Naive thymus-derived CD4-positive, alpha-beta T cell (primary cell): ENCODE results near the gene POTEJ. TPM values are rescaled to one million over a fixed set of nuclear protein-coding genes. Genes with fewer than 3 reads are reported as not detected.
A peak's percentile ranks its signal among the peaks of the same experiment; 100 is the strongest.
"Not testable (repeated sequence)": the region's sequence is repeated elsewhere in the genome, so short reads cannot be mapped to it uniquely, and the experiment has no call there.

Experiments used
- ATAC-seq: fragments of 150-1000 bp; cut with Tn5 transposase; 2 replicates; pipeline ENCODE4 v1.10.0; 2021; ENCODE audit warnings: mild to moderate bottlenecking, moderate library complexity
- CTCF ChIA-PET: fragments of 350-600 bp; sonication (Branson Sonifier 250); formaldehyde crosslinking; loops from one replicate; lab custom pipeline; 2021; ENCODE audit warnings: antibody characterized with exemption; lab: Charles Lee
- POLR2A ChIA-PET: fragments of 350-600 bp; sonication (Branson Sonifier 250); formaldehyde crosslinking; loops from one replicate; lab custom pipeline; 2021; ENCODE audit warnings: antibody characterized with exemption, inconsistent platforms; lab: Charles Lee
- DNase-seq, 9 donors: peaks; one replicate each; pipeline versions ENCODE4 v3.0.0 to v3.0.0-alpha.2; 2020 to 2022; ENCODE audit warnings: mixed read lengths in 1 of 9
- H3K27ac ChIP-seq: one replicate; pipeline ENCODE4 v1.7.0; 2013; ENCODE audit warnings: mild to moderate bottlenecking, low read depth, low read length, moderate library complexity
- H3K27me3 ChIP-seq, 2 donors: one replicate each; pipeline ENCODE4 v1.7.0; 2013; ENCODE audit warnings: low read length in 2 of 2, mild to moderate bottlenecking in 2 of 2, moderate library complexity in 2 of 2; ENCODE audit not compliant: control insufficient read depth in 2 of 2, insufficient read depth in 2 of 2
- H3K36me3 ChIP-seq, 3 experiments: 1 replicate in 2 of 3; 2 replicates in 1 of 3; pipeline ENCODE4 v1.7.0; 2013; ENCODE audit warnings: low read length in 3 of 3, mild to moderate bottlenecking in 3 of 3, moderate library complexity in 1 of 3; ENCODE audit not compliant: insufficient read depth in 3 of 3, control insufficient read depth in 2 of 3
- H3K4me1 ChIP-seq, 2 donors: one replicate each; pipeline ENCODE4 v1.7.0; 2013; ENCODE audit warnings: low read length in 2 of 2, mild to moderate bottlenecking in 2 of 2, moderate library complexity in 1 of 2; ENCODE audit not compliant: control insufficient read depth in 2 of 2, insufficient read depth in 2 of 2
- H3K4me3 ChIP-seq: 2 replicates; pipeline ENCODE4 v1.7.0; 2013; ENCODE audit warnings: mild to moderate bottlenecking, low read length
- H3K9me3 ChIP-seq, 3 experiments: 1 replicate in 2 of 3; 2 replicates in 1 of 3; pipeline ENCODE4 v1.7.0; 2013; ENCODE audit warnings: low read length in 3 of 3; ENCODE audit not compliant: control insufficient read depth in 2 of 3
- H3K27ac Mint-ChIP-seq, 9 donors: one replicate each; pipeline ENCODE4 v1.8.0; 2020 to 2022; ENCODE audit warnings: mixed read lengths in 9 of 9, mild to moderate bottlenecking in 8 of 9, moderate library complexity in 5 of 9, inconsistent platforms in 2 of 9
- H3K27me3 Mint-ChIP-seq, 5 donors: one replicate each; pipeline ENCODE4 v1.8.0; 2021 to 2022; ENCODE audit warnings: mixed read lengths in 5 of 5, mild to moderate bottlenecking in 1 of 5
- H3K36me3 Mint-ChIP-seq, 5 donors: one replicate each; pipeline ENCODE4 v1.8.0; 2020 to 2022; ENCODE audit warnings: mixed read lengths in 5 of 5, mild to moderate bottlenecking in 3 of 5, inconsistent platforms in 1 of 5
- H3K4me1 Mint-ChIP-seq, 7 donors: one replicate each; pipeline ENCODE4 v1.8.0; 2020 to 2022; ENCODE audit warnings: mixed read lengths in 7 of 7, mild to moderate bottlenecking in 3 of 7, inconsistent platforms in 1 of 7
- H3K4me3 Mint-ChIP-seq, 10 donors: one replicate each; pipeline ENCODE4 v1.8.0; 2020 to 2022; ENCODE audit warnings: mild to moderate bottlenecking in 10 of 10, mixed read lengths in 10 of 10, moderate library complexity in 6 of 10, inconsistent platforms in 2 of 10
- H3K9me3 Mint-ChIP-seq, 11 donors: one replicate each; pipeline ENCODE4 v1.8.0; 2020 to 2022; ENCODE audit warnings: mixed read lengths in 11 of 11, mild to moderate bottlenecking in 4 of 11, inconsistent platforms in 1 of 11, moderate library complexity in 1 of 11
- intact Hi-C, 2 donors: fragments of 100-400 bp; cut with micrococcal nuclease; formaldehyde crosslinking; loops; one replicate each; pipeline ENCODE4 v1.15.1; 2023
- polyA plus RNA-seq, 2 donors: library from polyadenylated mRNA; unstranded; fragments of 300-500 nt; fragmentation: Illumina TruSeq; gene quantifications; one replicate each; pipeline ENCODE4 v1.2.3, GENCODE V29; 2021
- total RNA-seq, 6 experiments: library from RNA in 5 of 6; stranded (reverse) in 5 of 6; gene quantifications; 1 replicate in 5 of 6; 2 replicates in 1 of 6; pipeline ENCODE4 v1.2.3 and lab custom pipeline; 2021 to 2026

Gene POTEJ
- total and polyA plus RNA-seq, 7 experiments from 2014 or later, result not detected

GRCh38 chr2:130581491-130581890 is 29.7 kb upstream of the POTEJ start:
- ATAC-seq, H3K27me3 Mint-ChIP-seq, H3K4me3 Mint-ChIP-seq, DNase-seq, H3K4me1 Mint-ChIP-seq, H3K27ac ChIP-seq, H3K36me3 Mint-ChIP-seq, POLR2A ChIA-PET, H3K27ac Mint-ChIP-seq, intact Hi-C loops, H3K9me3 ChIP-seq, H3K27me3 ChIP-seq, H3K36me3 ChIP-seq, CTCF ChIA-PET, H3K9me3 Mint-ChIP-seq, H3K4me1 ChIP-seq, H3K4me3 ChIP-seq: not testable (repeated sequence)

GRCh38 chr2:130582970-130583369 is 28.3 kb upstream of the POTEJ start:
- H3K4me1 Mint-ChIP-seq, H3K27ac Mint-ChIP-seq, intact Hi-C loops, H3K27me3 ChIP-seq, H3K36me3 ChIP-seq, H3K36me3 Mint-ChIP-seq, H3K9me3 ChIP-seq, ATAC-seq, H3K27ac ChIP-seq, H3K4me3 ChIP-seq, POLR2A ChIA-PET, DNase-seq, H3K27me3 Mint-ChIP-seq, CTCF ChIA-PET, H3K4me3 Mint-ChIP-seq, H3K4me1 ChIP-seq, H3K9me3 Mint-ChIP-seq: not testable (repeated sequence)

DNA sequence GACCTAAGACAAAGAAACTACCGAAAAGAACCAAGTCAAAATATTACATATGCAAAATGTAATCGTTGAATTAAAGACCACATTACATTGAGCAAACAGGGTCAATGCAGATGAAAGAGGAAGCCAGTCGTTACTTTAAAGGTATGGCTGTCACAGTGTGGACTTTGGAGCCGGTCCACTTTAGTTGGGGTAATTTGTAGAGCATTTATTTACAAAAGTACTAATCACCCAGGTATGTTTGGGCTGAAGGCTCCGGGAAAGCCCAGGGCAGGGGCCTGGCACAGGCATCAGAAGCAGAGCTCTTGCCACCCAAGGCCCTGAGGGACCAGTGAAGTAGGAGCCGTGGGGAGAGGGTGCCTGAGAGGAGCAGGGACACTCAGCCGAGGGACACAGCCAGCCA is 27.7 kb upstream of the POTEJ start:
- H3K4me3 Mint-ChIP-seq, intact Hi-C loops, H3K9me3 ChIP-seq, H3K4me1 Mint-ChIP-seq, POLR2A ChIA-PET, H3K36me3 Mint-ChIP-seq, H3K27ac ChIP-seq, H3K36me3 ChIP-seq, H3K27me3 ChIP-seq, H3K27me3 Mint-ChIP-seq, H3K27ac Mint-ChIP-seq, H3K9me3 Mint-ChIP-seq, H3K4me1 ChIP-seq, CTCF ChIA-PET, H3K4me3 ChIP-seq, DNase-seq, ATAC-seq: not testable (repeated sequence)

DNA sequence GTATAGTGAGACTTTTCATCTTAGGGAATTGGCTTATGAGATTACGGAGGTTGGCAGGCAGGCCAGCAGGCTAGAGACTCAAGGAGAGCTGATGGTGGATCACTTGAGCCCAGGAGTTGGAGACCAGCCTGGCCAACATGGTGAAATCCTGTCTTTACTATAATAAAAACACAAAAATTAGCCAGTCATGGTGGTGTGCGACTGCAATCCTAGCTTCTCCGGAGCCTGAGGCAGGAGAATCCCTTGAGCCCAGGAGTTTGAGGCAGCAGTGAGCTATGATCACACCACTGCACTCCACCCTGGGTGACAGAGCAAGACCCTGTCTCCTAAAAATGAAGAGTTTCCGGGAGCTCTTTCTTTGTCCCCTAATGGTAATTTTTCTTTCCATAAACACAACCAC is 26.5 kb upstream of the POTEJ start:
- H3K4me1 ChIP-seq, H3K4me1 Mint-ChIP-seq, H3K36me3 Mint-ChIP-seq, H3K9me3 ChIP-seq, H3K4me3 Mint-ChIP-seq, H3K27me3 Mint-ChIP-seq, H3K9me3 Mint-ChIP-seq, POLR2A ChIA-PET, H3K27ac ChIP-seq, H3K27me3 ChIP-seq, H3K27ac Mint-ChIP-seq, DNase-seq, H3K4me3 ChIP-seq, CTCF ChIA-PET, intact Hi-C loops, ATAC-seq, H3K36me3 ChIP-seq: not testable (repeated sequence)

GRCh38 chr2:130588688-130589458 is 22.4 kb upstream of the POTEJ start:
- H3K9me3 ChIP-seq, intact Hi-C loops, POLR2A ChIA-PET, H3K9me3 Mint-ChIP-seq, H3K36me3 ChIP-seq, DNase-seq, H3K27ac ChIP-seq, H3K36me3 Mint-ChIP-seq, CTCF ChIA-PET, H3K4me3 ChIP-seq, H3K4me1 Mint-ChIP-seq, H3K27ac Mint-ChIP-seq, H3K4me3 Mint-ChIP-seq, H3K27me3 ChIP-seq, H3K27me3 Mint-ChIP-seq, H3K4me1 ChIP-seq: not testable (repeated sequence)
- ATAC-seq, result peak; percentile 67

DNA sequence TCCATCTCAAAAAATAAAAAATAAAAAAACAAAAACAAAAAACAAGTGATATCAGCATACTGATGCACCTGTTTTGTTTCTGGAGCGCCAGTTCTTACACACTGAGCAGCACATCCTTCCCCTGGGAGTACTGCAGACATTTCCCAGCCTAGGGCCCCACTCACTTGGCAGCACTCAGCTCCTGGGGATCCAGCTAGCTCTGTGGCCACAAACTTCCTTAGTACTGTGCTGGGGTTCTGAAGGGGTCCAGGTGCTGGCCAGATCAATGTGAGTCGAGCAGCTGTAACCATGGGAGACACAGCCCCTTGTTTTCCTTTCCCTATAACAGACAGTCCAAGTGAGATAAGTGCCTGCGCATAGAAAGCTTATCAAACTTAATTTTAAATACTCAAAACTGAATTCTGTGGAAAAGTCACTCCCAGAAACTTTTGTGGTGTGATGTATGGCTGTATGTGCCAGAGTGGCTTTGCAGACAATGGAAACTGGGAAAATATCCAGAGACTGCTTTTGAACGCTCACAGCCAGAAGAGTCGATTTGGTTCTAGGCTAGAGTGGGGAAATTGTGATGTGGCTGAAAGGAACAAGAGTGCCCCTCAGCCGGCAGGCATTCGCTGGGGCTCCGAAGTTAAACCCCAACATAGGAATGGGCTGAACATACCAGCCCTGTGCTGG is 20.9 kb upstream of the POTEJ start:
- H3K9me3 ChIP-seq, intact Hi-C loops, H3K27ac Mint-ChIP-seq, H3K36me3 ChIP-seq, H3K4me1 ChIP-seq, H3K9me3 Mint-ChIP-seq, H3K27ac ChIP-seq, H3K4me3 Mint-ChIP-seq, H3K4me1 Mint-ChIP-seq, H3K36me3 Mint-ChIP-seq, H3K4me3 ChIP-seq, H3K27me3 ChIP-seq, DNase-seq, H3K27me3 Mint-ChIP-seq, POLR2A ChIA-PET, ATAC-seq, CTCF ChIA-PET: not testable (repeated sequence)

DNA sequence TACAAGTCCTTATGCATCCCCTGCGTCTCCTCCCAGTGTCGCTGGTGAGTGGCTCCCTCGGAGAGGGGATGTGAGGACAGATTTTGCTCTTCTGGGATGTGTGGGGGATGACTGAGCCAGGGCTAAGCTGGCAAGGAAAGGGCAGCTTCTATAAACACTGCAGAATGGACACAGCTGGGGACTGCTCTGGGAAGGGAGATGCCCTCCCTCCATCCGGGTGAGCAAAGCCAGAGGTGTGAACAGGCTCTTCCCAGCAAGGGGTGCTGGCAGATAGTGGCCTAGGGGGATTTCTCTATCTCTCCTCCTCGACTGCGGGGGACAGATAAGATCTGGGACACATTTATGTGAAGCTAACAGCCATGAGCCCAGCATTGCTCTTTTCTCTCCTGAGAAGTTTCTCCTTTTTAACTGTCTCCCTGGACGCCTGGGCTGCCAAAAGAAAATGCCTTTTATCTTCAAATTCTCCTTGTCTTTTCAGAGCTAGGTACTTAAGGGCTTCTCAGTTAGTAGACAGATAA is 20.3 kb upstream of the POTEJ start:
- intact Hi-C loops, H3K27ac ChIP-seq, ATAC-seq: not testable (repeated sequence)

More for the DNA sequence above, 20.3 kb upstream of the POTEJ start:
- H3K9me3 Mint-ChIP-seq, H3K4me1 Mint-ChIP-seq, H3K36me3 ChIP-seq, H3K27me3 ChIP-seq, DNase-seq, H3K4me3 ChIP-seq, CTCF ChIA-PET, H3K4me3 Mint-ChIP-seq, H3K4me1 ChIP-seq, H3K36me3 Mint-ChIP-seq, H3K27ac Mint-ChIP-seq, H3K27me3 Mint-ChIP-seq, H3K9me3 ChIP-seq, POLR2A ChIA-PET: not testable (repeated sequence)
